22Rv1 (cell line): Measurements from ENCODE around the gene CTAGE9.

Source experiments
- H3K27ac ChIP-seq: fragments of 450-650 bp; 2 replicates; pipeline ENCODE4 v1.5.1; 2017
- CTCF ChIP-seq: fragments of 450-650 bp; IDR thresholded peaks from 2 replicates; pipeline ENCODE4 v1.5.1; 2017; ENCODE audit warnings: mild to moderate bottlenecking
- ZFX ChIP-seq: fragments of 450-650 bp; IDR thresholded peaks from 2 replicates; pipeline ENCODE4 v1.6.1; 2017; ENCODE audit warnings: antibody characterized with exemption, borderline replicate concordance

The CTAGE9 gene

DNA sequence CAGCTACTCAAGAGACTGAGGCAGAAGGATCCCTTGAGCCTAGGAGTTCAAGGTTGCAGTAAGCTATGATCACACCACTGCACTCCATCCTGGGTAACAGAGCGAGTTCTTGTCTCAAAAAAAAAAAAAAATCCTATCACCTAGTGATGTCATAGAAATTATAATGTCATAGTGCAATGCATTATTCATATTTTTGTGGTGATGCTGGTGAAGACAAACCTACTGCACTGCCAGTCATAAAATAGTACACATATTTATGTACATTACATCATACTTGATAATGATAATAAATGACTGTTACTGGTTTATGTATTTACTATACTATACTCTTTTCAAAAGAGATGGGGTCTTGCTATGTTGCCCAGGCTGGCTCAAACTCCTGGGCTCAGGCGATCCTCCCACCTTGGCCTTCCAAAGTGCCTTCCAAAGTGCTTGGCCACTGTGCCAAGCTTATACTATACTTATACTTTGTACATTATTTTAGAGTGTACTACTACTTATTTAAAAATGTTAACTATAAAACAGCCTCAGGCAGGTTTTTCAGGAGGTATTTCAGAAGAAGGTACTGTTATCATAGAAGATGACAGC, 47.1 kb downstream of the CTAGE9 start:
- no peak overlapping the region for H3K27ac ChIP-seq
- TF ChIP-seq ZFX: no peak
- no peak for TF ChIP-seq CTCF

GRCh38 chr6:131660195-131660594, 50.6 kb downstream of the CTAGE9 start:
- H3K27ac ChIP-seq: no peak overlapping the region
- TF ChIP-seq CTCF (no peak), ZFX (no peak)
